Suprapubic skin (tissue), 4 donors: ENCODE results near the gene ROR2. TPM values are rescaled to one million over a fixed set of nuclear protein-coding genes. Genes with fewer than 3 reads are reported as not detected.

Experiments used
- DNase-seq, 2 donors: peaks; one replicate each; pipeline ENCODE4 v3.0.0-alpha.2; 2019; ENCODE audit warnings: low spot score in 2 of 2
- H3K27ac ChIP-seq: fragments of 200-600 bp; sonication (generic); one replicate; pipeline ENCODE4 v1.5.1; 2019
- H3K27me3 ChIP-seq: fragments of 200-600 bp; sonication (generic); one replicate; pipeline ENCODE4 v1.5.1; 2019
- H3K36me3 ChIP-seq: fragments of 200-600 bp; sonication (generic); one replicate; pipeline ENCODE4 v1.5.1; 2019
- H3K4me1 ChIP-seq: fragments of 200-600 bp; sonication (generic); one replicate; pipeline ENCODE4 v1.5.1; 2019
- H3K4me3 ChIP-seq: fragments of 200-600 bp; sonication (generic); one replicate; pipeline ENCODE4 v1.5.1; 2019; ENCODE audit warnings: mild to moderate bottlenecking
- H3K9me3 ChIP-seq: fragments of 200-600 bp; sonication (generic); one replicate; pipeline ENCODE4 v1.5.1; 2019
- CTCF ChIP-seq, 2 donors: fragments of 200-600 bp in 1 of 2; fragments of 450-650 bp in 1 of 2; sonication (generic) in 1 of 2; IDR thresholded peaks; one replicate each; pipeline ENCODE4 v1.5.1; 2016 to 2019; ENCODE audit warnings: antibody characterized with exemption in 2 of 2, mild to moderate bottlenecking in 1 of 2, moderate library complexity in 1 of 2
- EP300 ChIP-seq: sonication (generic); formaldehyde crosslinking; IDR thresholded peaks from one replicate; pipeline ENCODE4 v1.6.1; 2017; ENCODE audit warnings: antibody characterized with exemption
- POLR2A ChIP-seq, 2 donors: fragments of 450-650 bp; IDR thresholded peaks; one replicate each; pipeline ENCODE4 v1.6.1; 2017; ENCODE audit warnings: antibody characterized with exemption in 2 of 2, mild to moderate bottlenecking in 2 of 2, moderate library complexity in 2 of 2
- POLR2AphosphoS5 ChIP-seq, 3 donors: sonication (generic); formaldehyde crosslinking; IDR thresholded peaks; one replicate each; pipeline ENCODE4 v1.6.1; 2017; ENCODE audit warnings: antibody characterized with exemption in 3 of 3
- WGBS: methylation state at CpG from one replicate; pipeline ENCODE4 v1.1.5; 2018; 5-methylcytosine and 5-hydroxymethylcytosine counted together
- total RNA-seq, 4 donors: library from RNA; depleted of rRNA; stranded (reverse); fragments of >200 nt; gene quantifications; one replicate each; pipeline ENCODE4 v1.1.0, GENCODE V29; 2016

Gene ROR2
- total RNA-seq, 4 donors from 2014 or later = 3.3 to 7.3 (median 5.0) TPM

- WGBS = 13% methylated on average over 17 of the region's 18 CpGs
- DNase-seq = peak; percentile 87
- Histone ChIP-seq H3K27me3 (no peaks in the 10 kb centered on the region), H3K9me3 (no peaks in the 10 kb centered on the region), H3K4me1 (peaks cover 15% of the 10 kb centered on the region), H3K4me3 (peak overlapping the region; percentile 8), H3K27ac (peak overlapping the region; percentile 68), H3K36me3 (no peaks in the 10 kb centered on the region)
- TF ChIP-seq EP300 (no peak), CTCF (IDR thresholded peaks at IDR 0.05) (no peak), POLR2A (IDR thresholded peaks at IDR 0.05) (no peak), POLR2AphosphoS5 (IDR thresholded peaks at IDR 0.05) (peak in 1 of 3 donors; percentile 39)
Observed at GRCh38 chr9:91824601-91825305, 125.3 kb downstream of the ROR2 start.

- H3K4me3 ChIP-seq = no peak overlapping the region
- no peaks in the 10 kb centered on the region for H3K9me3 ChIP-seq
- no peaks in the 10 kb centered on the region for H3K27me3 ChIP-seq
- 79% methylated on average over 4 of the region's 4 CpGs for whole genome bisulfite sequencing
- no peak for TF ChIP-seq EP300
- TF ChIP-seq CTCF (IDR thresholded peaks at IDR 0.05) = no peak
- no peak for TF ChIP-seq POLR2A (IDR thresholded peaks at IDR 0.05)
- no peak for TF ChIP-seq POLR2AphosphoS5 (IDR thresholded peaks at IDR 0.05)
- no peaks in the 10 kb centered on the region for H3K36me3 ChIP-seq
- H3K27ac ChIP-seq = no peak overlapping the region
- H3K4me1 ChIP-seq = peaks cover 15% of the 10 kb centered on the region
- DNase-seq = peak in 1 of 2 donors; percentile 62
Observed at GRCh38 chr9:91824151-91824550, 125.9 kb downstream of the ROR2 start.

DNA sequence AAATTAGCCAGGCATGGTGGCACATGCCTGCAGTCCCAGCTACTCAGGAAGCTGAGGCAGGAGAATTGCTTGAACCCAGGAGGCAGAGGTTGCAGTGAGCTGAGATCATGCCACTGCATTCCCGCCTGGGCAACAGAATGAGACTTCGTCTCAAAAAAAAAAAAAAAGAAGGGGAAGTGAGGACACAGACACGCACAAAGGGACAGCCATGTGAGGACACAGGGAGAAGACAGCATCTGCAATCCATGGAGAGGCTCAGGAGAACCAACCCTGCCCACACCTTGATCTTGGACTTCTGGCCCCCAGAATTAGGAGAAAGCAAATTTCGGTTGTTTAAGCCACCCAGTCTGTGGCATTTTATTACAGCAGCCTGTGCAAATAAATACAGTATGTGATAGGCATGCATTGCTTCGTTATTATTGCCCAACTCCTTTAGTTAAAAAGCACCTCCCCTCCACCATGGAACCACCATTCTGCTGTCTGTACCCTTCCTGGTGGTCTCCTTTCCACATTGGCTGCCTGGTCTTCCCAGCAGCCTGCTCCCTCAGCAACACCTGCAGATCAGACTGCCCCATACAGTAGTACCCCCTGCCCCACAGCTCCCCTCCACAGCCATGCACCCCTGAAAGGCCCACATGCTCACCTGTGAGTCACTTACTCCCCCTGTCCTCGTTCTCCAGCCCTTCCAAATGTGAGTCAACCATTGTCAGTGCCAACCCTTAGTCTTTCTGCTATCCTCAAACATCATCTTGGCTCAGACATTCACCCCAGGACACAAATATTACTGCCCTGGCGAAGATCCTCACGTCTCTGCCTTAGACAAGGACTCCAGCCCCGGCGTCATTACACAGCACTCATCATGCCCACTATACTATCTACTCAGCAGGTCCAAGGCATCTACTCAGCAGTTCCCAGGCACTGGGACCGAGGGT, 128.8 kb downstream of the ROR2 start:
- no peaks in the 10 kb centered on the region for H3K36me3 ChIP-seq
- H3K27me3 ChIP-seq = no peaks in the 10 kb centered on the region
- H3K4me3 ChIP-seq = no peak overlapping the region
- TF ChIP-seq EP300 = no peak
- no peak for TF ChIP-seq POLR2AphosphoS5 (IDR thresholded peaks at IDR 0.05)
- no peak for TF ChIP-seq POLR2A (IDR thresholded peaks at IDR 0.05)
- no peak for TF ChIP-seq CTCF (IDR thresholded peaks at IDR 0.05)
- 66% methylated on average over 11 of the region's 11 CpGs for WGBS
- peaks cover 33% of the 10 kb centered on the region for H3K4me1 ChIP-seq
- no peak overlapping the region for H3K27ac ChIP-seq
- DNase-seq = no peak
- no peaks in the 10 kb centered on the region for H3K9me3 ChIP-seq

DNA sequence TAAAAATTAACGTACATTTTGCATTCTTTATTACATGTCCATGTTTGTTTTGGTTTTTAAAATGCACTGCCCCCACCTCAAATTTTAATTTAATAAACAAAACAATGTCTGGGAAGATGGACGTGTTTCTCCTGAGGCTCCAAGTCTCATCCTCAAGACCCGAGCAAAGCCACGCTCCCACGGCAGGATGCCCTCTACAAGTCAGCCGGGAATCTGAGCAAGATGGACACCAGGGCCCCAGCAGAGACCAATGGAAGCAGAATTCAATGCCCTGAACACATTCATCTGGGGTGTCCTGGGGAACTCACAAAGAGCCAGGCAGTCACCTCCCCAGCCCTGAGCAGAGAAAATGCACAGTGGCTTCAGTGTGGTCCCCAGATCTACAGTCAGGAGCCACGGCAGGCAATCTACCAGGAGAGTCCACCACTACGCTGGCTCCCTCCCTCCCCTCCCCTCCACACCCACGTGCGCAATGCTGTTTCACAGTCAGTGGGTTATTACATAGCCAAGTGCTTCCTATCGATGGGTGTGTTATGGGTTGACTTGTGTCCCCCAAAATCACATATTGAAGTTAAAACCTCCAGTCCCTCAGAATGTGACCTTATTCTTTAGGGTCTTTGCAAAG, 129.8 kb downstream of the ROR2 start:
- Histone ChIP-seq H3K27ac (no peak overlapping the region), H3K27me3 (no peaks in the 10 kb centered on the region)

More for the DNA sequence above, 129.8 kb downstream of the ROR2 start:
- no peak for TF ChIP-seq POLR2A (IDR thresholded peaks at IDR 0.05)
- no peak for TF ChIP-seq CTCF (IDR thresholded peaks at IDR 0.05)
- TF ChIP-seq POLR2AphosphoS5 (IDR thresholded peaks at IDR 0.05) = no peak
- TF ChIP-seq EP300 = no peak
- WGBS = 88% methylated on average over 11 of the region's 11 CpGs
- H3K36me3 ChIP-seq = no peaks in the 10 kb centered on the region
- DNase-seq = no peak
- peaks cover 26% of the 10 kb centered on the region for H3K4me1 ChIP-seq
- no peaks in the 10 kb centered on the region for H3K9me3 ChIP-seq
- no peak overlapping the region for H3K4me3 ChIP-seq
